Left colon (tissue), 2 donors: ENCODE results near the gene FBXL14. TPM values are rescaled to one million over a fixed set of nuclear protein-coding genes. Genes with fewer than 3 reads are reported as not detected.

Experiments
- ATAC-seq: fragments of 200-7000 bp; cut with Tn5 transposase; one replicate; pipeline ENCODE4 v1.9.1; 2020; ENCODE audit warnings: mild to moderate bottlenecking, moderate library complexity
- DNase-seq, 2 donors: peaks; one replicate each; pipeline ENCODE4 v3.0.0-alpha.2; 2020
- intact Hi-C, 2 donors: fragments of 100-400 bp; cut with DNase I in 1 of 2; cut with micrococcal nuclease in 1 of 2; formaldehyde crosslinking; loops; one replicate each; pipeline versions ENCODE4 v1.11.2 to v1.14.0; 2022; cut with DNase I, micrococcal nuclease
- long read RNA-seq: library from polyadenylated mRNA; unstranded; transcript quantifications from one replicate; pipeline ENCODE4 v2.0.0, GENCODE V29; 2021
- total RNA-seq, 2 donors: library from RNA; stranded (reverse); fragmentation: NEBNext Ultra II Directional; extraction: Animal tissue kit (Norgen Biotek cat#: 25700); gene quantifications; one replicate each; pipeline ENCODE4 v1.2.1, GENCODE V29; 2021
- donor health status: DM: no; HTN: no; CAD: no.
- donor health status: DM: yes; HTN: yes; CAD: no.

The FBXL14 gene, protein sequence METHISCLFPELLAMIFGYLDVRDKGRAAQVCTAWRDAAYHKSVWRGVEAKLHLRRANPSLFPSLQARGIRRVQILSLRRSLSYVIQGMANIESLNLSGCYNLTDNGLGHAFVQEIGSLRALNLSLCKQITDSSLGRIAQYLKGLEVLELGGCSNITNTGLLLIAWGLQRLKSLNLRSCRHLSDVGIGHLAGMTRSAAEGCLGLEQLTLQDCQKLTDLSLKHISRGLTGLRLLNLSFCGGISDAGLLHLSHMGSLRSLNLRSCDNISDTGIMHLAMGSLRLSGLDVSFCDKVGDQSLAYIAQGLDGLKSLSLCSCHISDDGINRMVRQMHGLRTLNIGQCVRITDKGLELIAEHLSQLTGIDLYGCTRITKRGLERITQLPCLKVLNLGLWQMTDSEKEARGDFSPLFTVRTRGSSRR
- 10 to 100 TPM; 32.6 to 40.8 TPM for total RNA-seq
- long read RNA-seq, partial matches to known transcripts, result 0 of 120 reads
- long read RNA-seq, other reads (novel, unspliced or antisense), result 117 of 120 reads

DNA sequence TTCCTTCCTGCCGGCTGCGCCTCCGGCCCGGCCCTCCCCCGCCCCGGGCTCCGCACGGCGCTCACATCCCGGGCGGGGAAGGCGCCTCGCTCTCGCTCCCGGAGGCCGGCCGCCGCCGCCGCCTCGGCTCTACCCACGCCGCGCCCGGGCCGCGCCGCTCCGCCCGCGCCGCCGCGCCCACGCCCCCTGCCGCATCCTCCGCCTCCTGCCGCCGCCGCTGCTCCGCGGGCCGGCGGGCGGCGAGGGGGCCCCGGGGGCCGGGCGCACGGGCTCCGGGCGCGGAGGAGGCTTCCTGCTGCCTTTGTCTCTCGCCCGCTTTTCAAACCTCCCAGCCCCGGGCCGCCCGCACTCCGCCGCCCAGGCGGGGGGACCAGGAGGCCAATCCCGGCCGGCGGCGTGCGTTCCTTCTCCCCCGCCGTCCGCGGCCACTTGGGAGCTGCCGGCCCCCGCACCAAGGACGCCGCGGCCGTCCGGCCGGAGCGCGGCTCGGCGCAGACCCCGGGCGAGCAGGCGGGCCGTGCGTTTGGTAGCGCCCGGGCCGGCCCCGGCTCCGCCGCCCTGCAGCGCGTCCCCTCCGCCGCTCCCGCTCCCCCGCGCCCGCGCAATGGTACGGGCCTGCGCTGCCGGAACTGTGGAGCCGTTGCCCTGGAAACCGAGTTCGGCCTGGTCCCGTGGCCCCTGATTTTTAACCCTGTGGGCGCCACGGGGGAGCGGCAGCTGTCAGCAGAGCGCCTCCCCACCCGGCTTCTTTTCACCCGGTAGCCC is at the start of gene FBXL14:
Gene FBXL14, minus strand, starts transcription at position 321 of the 765 bp plus-strand sequence. CDS start 515 bp downstream, outside the sequence.
- ATAC-seq, result peak; percentile 54
- intact Hi-C loops, result no loop called here
- peak; percentile 91 to 93 for DNase-seq

DNA sequence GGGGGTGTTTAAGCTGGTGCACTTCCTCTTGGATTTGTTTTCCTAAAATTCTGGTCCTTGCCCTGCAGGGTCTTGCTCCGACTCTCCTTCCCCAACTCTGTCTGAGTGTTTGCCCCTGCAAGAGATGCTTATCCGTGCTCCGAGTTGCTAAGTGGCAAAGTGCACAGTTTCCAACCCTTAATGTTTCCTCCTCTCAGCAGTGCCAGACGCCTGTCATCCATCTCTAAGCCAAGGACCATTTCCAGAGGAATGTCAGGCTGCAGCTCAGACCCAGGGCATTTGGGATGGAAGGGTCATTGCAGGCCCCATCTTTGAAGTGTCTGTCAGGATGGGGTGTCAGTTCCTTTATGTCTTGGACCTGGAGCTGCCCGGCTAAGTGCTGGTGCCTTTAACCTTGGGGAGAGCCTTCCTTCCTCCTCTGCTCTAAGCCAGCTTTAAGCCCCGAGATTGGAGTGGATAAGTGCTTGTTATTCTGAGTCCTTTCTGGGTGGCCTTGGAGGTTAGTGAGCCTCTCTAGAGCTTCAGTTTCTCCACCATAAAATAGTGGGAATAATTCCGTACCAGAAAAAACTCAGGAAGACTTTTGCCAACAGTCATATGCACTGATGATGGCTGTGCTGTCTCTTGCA is 49.6 kb upstream of the FBXL14 start:
- intact Hi-C loops, result loop anchor here in 1 of 2 donors (10.0 kb wide), 1 partner anchor 281 kb away; no protein-coding TSS in a partner anchor
- no peak for ATAC-seq
- no peak for DNase-seq

DNA sequence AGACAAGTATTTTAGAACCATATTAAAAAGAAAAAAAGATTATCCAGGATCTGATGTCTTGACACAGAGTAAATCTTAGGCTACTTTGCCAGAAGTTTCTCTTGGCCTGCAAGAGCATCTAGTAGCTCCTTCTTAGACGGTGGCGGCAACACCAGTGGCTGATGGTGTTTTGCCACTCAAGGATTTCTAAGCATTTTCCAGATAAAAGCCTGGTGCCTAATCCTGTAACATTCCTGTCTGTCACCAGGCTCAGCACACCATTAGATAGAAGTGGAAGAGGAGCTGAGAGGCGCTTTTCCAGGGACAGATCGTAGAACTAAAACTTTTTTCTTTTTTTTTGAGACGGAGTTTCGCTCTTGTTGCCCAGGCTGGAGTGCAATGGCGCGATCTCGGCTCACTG is 48.7 kb upstream of the FBXL14 start:
- intact Hi-C loops, result loop anchor here in 1 of 2 donors (10.0 kb wide), 1 partner anchor 282 kb away; no protein-coding TSS in a partner anchor
- no peak for ATAC-seq
- no peak for DNase-seq

DNA sequence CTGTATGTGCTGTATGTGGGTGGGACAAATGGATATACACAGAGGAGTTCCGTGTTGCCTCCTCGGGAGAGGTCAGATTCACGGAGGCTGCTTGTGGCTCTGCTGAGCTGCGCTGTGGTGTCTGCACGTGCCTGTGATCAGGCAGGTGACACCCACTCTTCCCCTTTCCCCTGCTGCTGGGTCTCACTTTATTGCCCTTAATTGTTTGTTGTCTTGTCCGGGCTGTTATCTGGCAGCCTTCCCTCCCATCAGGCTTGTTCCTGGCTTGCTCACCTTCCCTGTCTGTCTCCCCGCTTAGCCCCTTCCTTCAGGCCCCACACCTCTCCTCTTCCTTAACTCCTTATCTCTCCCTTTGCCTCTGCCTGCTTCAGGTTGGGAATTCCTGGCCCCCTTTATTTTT is 48.1 kb upstream of the FBXL14 start:
- intact Hi-C loops, result loop anchor here in 1 of 2 donors (10.0 kb wide), 1 partner anchor 282 kb away; no protein-coding TSS in a partner anchor

DNA sequence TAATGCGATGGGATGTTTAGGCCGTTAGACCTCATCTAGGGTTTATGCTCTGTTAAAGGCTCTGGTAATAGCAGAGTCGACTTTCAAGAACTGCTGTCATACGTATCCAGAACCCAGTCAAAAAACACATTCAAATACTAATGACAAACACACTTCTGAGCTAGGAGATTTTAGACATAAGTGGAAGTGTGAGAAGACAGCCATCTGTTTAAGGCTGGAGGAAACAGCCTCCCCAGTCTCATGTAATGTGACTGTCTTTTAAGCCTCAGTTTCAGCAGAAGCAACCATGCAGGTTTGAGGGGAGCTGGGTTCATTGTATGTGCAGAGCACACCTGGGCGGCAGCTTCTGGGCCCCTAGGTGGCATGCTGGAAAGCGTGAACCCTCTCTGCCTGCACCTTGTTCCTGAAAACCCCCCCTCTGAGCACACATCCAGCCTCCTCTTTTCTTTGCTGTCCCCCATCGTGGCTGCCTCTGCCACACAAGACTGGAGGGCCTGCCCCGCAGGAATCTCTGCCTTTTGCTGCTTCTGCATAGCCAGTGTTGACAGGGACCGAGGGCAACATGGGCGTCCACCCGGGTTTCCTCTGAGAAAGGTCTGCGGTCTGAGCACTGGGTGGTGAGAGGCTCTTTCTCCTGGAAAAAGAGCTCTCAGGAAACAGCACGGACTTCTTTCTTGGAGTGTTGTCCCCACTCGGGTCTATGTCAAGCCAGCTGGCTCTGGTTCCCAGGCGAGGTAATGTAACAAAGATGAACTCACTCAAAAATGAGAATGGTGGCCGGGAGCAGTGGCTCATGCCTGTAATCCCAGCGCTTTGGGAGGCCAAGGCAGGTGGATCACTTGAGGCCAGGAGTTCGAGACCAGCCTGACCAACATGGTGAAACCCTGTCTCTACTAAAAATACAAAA is 46.2 kb upstream of the FBXL14 start:
- no peak for ATAC-seq
- DNase-seq, result no peak
- intact Hi-C loops, result loop anchor here in 1 of 2 donors (10.0 kb wide), 1 partner anchor 284 kb away; no protein-coding TSS in a partner anchor

More for the DNA sequence above, 48.1 kb upstream of the FBXL14 start:
- DNase-seq (no peak), ATAC-seq (peak; percentile 86)

DNA sequence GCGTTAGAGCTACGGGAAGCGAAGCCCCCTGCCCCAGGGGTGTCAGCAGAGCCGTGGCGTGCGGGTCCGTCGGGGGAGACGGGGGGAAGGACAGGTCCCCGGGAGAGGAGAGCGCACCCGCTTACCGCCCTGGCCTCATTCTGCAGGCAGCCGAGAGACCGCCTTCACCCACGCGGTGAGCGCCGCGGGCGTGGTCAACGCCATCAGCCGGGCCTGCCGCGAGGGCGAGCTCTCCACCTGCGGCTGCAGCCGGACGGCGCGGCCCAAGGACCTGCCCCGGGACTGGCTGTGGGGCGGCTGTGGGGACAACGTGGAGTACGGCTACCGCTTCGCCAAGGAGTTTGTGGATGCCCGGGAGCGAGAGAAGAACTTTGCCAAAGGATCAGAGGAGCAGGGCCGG is 45.2 kb upstream of the FBXL14 start:
- intact Hi-C loops, result no loop called here
- DNase-seq, result no peak
- ATAC-seq, result no peak

DNA sequence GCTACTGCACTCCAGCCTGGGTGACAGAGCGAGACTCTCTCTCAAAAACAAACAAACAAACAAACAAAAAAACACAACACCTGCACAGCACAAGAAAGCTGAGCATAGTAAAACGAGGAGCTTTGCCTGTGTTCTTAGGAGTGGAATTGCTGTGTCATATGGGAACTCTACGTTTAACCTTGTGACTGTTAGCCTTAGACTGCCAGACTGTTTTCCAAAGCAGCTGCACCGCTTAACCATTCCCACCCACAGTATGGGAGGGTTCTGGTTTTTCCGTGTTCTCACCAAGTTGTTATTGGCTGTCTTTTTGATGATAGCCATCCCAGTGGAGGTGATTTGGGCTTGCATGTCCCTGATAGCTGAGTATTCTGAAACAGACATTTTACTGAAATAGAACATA is 43.8 kb upstream of the FBXL14 start:
- DNase-seq, result no peak
- no peak for ATAC-seq
- intact Hi-C loops, result no loop called here

DNA sequence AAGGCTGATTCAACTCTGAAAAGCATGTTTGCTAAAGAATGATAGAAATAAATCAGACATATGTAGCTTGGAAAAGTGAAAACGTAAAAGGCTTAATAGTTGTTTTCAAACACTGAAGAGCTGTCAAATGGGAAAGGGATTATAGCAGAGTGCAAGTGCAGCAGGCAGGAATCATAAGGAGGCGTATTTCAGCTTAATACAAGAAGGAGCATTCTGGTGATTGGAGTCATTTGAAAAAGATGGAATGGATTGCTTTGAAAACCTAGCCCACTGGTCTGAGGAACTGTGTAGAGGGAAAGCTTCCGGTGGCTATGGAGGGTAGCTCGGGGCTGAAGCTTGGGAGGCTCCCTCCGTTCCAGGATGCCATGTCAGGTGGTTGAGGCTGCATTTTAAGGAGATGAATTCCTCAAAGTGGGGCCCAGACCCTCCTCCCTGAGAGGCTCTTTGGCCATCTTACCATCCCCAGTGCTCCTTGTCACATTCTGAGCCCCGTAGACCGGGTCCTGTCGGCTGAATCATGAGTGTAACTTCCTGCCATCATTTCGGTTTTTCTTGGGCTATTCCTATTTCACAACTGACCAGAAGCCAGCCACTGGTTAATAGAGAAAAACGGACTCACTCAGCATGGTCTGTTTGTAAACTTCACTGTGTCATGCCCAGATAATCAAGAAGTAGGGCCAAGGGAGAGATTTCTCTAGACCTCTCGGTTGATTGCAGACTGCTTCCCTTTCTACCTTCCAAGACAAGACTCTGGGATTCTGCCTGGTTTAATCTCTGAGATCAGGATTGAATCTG is 41.1 kb upstream of the FBXL14 start:
- DNase-seq (no peak), ATAC-seq (no peak)
- intact Hi-C loops, result no loop called here

DNA sequence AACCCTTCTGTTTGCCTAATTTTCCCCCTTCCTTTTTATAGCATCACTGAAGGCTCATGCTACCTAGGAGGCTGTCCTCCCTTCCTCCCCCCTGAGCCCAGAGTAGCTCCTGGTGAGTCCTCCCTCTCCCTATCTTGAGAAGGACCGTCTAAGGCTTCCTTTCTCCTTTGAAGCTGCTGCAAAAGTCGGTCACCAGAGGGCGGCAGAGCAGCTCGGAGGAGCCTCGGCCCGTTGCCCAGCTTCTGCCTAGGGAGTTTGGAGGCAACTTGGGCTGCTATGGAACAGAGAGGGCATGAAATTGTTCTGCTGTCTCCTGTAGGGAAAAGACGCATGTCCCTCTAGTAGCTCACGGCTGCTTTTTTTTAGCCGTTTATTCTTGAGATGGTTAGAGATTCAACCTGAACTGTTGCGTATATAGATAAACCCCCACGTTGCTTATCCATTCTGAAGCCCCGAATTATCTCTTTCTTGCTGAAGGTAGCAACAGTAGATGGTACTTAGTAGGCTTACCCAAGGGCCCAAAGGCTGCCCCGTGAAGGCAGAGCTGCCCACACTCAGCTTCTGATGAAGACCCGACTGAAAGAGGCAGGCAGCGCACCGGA is 40.3 kb upstream of the FBXL14 start:
- ATAC-seq, result peak; percentile 71
- intact Hi-C loops, result no loop called here
- peak; percentile 58 to 84 for DNase-seq

DNA sequence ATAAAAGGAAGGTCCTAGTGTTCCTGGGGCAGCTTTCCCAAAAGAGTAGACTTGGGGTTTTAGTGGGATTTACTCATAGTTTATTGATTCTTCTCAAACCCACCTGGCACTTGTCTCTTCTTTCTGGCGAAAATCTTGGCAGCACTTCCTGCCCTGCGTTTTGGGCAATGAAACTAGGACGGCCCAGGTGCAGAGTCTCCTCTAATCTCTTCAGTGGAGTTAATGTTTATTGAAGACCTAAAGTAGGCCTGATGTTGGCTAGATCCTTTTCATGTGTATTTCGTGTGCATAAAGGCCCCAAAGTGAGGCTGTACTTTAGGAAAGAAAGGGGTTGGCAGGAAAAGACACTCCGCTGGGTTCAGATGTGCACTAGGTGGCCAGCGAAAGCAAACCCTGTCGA is 39.8 kb upstream of the FBXL14 start:
- DNase-seq, result no peak
- ATAC-seq, result no peak
- intact Hi-C loops, result no loop called here

DNA sequence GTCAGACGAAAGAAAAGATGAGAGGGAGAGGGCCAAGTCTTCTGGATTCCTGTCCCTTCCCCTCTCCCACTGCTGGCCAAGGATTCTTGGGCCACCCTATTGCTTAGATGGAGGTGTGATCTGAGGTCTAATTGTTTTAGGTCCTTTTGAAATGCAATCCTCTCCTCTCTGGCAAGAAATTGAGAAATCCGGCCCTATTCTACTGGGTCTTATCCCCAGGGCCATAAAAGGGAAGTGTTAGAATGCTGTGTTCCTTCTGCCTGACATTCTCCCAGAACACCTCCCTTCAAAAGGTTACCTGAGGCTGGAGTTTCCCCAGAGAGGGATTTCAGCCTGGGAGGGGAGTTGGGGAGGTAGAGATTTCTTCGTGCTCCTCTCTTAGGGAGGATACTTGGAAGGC is 39.1 kb upstream of the FBXL14 start:
- intact Hi-C loops, result no loop called here
- no peak for ATAC-seq
- DNase-seq, result no peak

DNA sequence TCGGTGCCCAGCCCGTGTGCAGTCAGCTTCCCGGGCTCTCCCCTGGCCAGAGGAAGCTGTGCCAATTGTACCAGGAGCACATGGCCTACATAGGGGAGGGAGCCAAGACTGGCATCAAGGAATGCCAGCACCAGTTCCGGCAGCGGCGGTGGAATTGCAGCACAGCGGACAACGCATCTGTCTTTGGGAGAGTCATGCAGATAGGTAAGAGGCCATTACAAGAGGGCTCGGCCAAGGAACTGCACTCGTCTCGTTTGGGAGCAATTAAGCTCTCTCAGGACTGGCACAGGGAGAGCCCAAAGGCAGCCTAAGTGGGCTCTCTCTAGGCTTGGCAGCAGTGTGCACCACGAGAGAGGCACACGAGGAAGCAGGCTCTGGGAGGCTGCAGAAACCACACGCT is 38.3 kb upstream of the FBXL14 start:
- intact Hi-C loops, result no loop called here
- no peak for ATAC-seq
- DNase-seq, result no peak

DNA sequence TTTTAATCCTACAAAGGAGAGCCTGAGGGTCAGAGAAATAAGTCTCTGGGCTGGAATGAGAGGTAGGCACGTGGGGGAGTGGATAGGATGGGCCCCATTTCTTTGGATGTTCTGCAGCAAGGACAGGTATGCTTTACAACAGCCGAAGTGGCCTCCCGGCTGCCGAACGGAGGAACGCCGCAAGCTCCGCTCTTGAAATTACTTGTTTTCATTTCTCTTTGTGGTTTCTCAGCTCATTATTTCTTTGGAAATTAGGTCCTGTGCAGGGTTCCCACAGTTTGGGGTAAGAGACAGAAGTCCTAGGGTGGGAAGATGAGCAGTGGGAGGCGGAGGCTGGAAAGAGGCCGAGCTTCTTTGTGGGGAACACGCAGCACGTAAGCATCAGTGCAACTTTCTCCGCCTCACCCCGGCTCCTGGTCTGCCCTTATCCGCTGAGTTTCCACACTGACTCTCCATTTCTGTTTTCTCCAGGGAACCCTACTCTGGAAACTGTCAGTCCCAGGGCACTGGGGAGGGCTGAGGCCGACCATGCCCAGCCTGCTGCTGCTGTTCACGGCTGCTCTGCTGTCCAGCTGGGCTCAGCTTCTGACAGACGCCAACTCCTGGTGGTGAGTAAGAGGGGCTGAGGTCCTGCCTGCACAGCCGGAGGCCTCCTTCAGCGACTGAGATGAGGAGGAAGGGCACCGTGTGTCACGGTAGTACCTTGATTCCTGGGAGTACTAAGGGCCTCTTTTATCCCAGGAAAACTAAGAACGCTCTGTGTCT is 36.6 kb upstream of the FBXL14 start:
- DNase-seq (no peak), ATAC-seq (no peak)
- intact Hi-C loops, result no loop called here

DNA sequence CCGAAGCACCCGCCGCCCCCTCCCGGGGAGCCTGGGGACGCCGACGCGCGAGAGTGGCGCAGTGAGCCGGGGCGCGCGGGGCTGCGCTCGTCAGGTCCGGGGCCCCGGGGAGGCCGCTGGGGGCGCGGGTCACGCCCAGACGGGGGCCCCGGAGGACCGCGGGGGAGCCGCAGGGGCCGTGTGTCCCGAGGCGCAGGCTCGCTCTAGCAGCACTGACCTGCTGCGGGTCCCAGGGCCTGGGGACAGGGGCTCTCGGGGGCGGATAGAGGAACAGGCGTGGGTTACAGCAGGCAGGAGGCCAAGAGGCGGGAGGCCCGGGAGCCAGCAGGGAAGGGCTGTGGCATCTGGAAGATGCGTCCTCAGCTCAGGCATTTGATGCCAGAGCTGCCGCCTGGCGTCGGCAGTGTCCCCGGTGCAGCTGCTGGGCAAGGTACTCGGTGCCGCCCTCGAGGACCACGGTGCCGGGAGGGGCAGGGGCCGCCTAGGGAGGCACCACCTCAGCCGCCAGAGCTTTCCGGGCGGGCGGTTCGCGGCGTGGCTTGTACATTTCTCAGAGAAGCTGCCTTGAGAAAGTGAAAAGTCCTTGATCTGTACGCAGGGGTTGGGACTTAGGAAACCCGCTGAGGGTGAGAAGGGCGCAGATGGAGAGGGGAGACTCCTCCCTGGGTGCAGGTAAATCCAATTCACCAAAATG is 35.9 kb upstream of the FBXL14 start:
- ATAC-seq, result peak; percentile 74
- peak; percentile 62 to 69 for DNase-seq
- intact Hi-C loops, result no loop called here

DNA sequence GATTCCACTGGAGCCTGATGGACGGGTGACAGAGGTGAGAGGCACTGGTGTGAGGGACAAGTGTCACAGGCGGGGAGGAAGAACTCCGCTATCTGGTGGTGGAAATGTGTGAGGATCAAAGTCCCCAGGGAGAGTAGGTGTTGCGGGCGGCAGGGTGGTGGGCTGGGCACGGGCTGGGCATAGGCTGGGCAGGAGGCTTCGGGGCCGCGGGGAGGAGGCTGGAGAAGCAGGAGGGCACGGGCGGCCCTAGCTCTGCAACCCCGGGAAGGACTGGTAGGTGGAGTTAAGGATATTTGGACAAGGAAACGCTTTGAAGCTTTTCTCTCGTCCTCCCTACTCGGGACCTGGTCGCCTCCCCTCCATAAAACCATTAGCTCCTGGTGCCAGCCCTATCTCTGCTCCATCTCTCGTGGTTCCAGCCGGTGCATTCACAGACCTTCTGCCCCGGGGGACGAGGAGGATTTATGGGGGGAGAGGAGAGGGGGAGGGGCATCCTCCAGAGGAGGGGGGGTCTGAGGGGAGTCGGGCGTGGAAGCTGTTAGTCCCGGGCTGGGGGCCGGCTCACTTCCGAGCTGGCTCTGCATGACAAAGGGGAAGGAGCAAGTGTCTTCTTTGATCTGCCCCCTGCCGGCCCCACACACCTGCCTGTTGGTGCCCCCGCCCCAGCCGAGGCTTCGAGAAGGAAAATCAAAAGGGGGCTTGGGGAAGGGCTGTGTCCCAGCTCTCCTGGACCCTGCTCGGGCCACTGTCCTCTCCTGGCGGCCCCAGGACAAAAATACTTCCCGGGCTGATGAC is 35.2 kb upstream of the FBXL14 start:
- DNase-seq, result peak in 1 of 2 donors; percentile 41
- intact Hi-C loops, result no loop called here
- peak; percentile 73 for ATAC-seq
